NCI-H82 treated with DMSO at 0.1 percent for 48 hours (cell line): ENCODE measurements around the gene SRPK3.

Source experiments
- DNase-seq: peaks from one replicate; lab custom pipeline; 2025; ENCODE audit not compliant: unreplicated experiment; lab: John Stamatoyannopoulos, UW

The SRPK3 gene

DNA sequence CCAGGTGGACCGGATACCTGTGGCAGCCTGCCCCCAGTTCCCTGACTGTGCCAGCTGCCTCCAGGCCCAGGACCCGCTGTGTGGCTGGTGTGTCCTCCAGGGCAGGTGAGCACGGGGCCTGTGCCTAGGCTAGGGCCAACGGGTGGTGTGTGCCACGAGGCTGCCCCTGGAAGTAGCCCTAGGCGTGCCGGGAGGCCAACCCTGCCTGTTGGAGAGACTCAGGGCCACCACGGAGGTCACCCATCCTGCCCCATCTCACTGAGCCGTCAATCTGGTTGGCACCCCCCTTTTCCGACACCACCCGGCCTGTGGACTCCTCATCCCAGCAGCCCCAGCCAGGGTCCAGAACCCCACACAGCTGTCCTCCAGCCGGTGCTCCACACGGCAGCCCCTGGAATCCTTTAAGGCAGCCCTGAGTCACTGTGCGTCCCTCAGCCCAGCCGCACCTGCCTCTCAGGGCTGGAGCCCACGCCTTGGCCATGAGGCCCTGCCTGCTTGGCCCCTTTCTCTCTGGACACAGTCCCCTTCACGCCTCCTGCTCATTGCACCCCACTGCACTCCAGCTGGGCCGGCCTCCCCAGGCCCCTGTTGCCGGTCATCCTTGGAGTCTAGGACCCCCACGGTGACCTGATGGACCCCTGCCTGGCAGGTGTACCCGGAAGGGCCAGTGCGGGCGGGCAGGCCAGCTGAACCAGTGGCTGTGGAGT lies 11.5 kb upstream of the SRPK3 start:
- no peak for DNase-seq

DNA sequence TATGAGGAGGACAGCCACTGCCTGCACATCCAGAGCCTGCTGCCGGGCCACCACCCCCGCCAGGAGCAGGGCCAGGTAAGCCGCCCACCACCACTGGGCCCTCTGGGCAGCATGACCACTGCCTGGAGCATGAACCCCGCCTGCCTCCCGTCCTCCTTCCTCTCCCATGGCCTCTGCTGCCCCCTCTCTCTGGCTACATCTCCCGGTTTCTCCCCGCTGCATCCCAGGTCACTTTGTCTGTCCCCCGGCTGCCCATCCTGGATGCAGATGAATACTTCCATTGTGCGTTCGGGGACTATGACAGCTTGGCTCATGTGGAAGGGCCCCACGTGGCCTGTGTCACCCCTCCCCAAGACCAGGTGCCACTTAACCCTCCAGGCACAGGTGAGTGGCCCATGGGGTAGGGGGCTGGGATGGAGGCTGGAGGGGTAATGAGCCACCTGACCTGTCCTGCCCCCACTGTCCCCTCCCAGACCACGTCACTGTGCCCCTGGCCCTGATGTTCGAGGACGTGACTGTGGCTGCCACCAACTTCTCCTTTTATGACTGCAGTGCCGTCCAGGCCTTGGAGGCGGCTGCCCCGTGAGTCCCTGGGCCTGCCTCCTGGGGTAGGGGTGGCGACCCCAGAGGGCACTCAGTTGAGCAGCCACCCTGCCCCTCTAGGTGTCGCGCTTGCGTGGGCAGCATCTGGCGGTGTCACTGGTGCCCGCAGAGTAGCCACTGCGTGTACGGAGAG lies 10.8 kb upstream of the SRPK3 start:
- no peak for DNase-seq

DNA sequence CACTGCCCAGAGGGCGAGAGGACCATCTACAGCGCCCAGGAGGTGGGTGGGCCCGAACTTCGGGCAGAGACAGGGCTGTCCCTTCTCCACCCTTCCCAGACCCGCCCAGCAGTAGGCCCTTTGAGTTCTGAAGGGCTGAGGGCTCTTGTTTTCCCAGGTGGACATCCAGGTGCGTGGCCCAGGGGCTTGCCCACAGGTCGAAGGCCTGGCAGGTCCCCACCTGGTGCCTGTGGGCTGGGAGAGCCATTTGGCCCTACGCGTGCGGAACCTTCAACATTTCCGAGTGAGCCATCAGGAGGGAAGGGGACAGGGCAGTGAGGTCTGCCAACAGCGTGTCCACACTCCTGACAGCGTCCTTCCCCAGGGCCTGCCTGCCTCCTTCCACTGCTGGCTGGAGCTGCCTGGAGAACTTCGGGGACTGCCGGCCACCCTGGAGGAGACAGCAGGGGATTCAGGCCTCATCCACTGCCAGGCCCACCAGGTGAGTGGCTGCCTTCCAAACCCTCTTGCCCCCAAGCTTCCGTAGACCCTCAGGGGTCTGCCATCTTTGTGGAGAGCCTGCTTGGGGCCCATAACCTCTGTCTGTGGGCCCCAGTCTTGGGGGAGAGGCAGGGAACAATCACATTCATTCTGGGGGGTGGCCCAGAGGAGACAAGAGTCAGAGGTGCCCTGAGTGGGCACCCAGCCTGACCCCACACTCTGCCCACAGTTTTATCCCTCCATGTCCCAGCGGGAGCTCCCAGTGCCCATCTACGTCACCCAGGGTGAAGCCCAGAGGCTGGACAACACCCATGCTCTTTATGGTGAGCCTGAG lies 10.0 kb upstream of the SRPK3 start:
- no peak for DNase-seq

DNA sequence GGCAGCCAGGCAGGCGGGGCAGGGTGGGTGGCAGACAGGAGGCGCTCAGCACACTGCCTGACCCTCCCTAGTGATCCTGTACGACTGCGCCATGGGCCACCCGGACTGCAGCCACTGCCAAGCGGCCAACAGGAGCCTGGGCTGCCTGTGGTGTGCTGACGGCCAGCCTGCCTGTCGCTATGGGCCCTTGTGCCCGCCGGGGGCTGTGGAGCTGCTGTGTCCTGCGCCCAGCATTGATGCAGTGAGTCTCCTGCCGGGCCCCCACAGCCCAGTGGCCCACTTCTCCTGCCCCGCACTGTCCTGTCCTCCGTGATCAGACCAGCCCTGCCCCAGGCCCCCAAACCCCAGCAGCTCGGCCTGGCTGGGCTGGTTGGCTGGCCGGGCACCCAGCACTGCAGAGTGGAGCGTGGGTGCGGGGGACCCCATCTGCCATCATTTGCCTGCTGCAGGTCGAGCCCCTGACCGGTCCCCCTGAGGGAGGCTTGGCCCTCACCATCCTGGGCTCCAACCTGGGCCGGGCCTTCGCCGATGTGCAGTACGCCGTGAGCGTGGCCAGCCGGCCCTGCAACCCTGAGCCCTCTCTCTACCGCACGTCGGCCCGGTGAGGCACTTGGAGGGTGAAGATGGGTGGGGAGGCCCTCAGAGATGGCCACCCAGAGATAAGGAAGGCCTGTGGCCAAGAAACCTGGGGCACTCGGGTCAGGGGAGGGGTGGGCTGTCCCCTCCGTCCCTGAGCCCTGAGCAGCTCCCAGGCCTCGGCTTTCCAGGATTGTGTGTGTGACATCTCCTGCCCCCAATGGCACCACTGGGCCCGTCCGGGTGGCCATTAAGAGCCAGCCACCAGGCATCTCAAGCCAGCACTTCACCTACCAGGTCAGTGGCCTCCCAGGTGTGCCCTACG lies 9.2 kb upstream of the SRPK3 start:
- DNase-seq, result no peak

DNA sequence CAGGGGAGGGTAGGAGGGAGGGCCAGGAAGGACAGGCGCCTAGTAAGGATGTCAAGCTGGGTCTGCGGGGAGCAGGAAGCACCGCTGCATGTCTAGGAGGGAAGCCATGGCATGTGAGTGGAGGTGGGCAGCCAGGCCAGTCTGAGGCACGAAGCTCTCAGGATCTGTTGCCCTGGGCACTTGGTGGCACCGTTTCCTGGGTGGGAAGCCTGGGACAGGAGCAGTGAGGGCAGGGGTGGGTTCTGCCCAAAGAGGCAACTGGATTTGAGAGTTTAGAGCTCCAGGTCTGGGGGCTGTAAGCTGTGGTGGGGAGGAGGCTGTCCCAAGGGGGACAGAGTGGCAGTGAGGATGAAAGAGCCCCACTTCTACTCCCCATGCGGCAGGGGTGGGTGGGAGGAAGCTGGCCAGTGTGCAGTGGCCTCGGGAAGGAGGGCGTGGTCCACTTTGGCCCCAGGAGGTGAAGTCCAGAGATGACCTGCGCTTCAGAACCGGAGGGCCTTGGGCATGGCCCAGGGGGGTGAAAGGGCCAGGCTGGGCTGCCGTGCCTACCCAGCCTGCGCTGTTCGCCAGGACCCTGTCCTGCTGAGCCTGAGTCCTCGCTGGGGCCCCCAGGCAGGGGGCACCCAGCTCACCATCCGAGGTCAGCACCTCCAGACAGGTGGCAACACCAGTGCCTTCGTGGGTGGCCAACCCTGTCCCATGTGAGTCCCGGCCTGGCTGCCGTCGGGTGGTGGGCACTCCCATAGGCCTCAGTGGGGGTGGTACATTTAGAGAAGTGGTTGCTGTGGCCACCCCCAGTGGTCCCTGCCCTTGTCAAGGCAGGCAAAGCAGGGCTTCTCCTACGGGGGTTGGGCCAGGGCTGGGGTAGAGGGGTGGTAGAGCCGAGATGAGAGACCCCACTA lies 8.3 kb upstream of the SRPK3 start:
- DNase-seq, result no peak

DNA sequence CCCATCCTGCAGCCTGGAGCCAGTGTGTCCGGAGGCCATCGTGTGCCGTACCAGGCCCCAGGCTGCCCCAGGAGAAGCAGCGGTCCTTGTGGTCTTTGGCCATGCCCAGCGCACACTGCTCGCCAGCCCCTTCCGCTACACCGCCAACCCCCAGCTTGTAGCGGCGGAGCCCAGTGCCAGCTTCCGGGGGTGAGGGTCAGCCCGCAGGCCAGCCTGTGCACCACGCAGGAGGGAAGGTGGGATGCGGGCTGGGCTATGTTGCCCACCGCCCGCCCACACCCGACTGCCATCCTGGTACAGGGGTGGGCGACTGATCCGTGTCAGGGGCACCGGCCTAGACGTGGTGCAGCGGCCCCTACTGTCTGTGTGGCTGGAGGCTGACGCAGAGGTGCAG lies 7.6 kb upstream of the SRPK3 start:
- no peak for DNase-seq

DNA sequence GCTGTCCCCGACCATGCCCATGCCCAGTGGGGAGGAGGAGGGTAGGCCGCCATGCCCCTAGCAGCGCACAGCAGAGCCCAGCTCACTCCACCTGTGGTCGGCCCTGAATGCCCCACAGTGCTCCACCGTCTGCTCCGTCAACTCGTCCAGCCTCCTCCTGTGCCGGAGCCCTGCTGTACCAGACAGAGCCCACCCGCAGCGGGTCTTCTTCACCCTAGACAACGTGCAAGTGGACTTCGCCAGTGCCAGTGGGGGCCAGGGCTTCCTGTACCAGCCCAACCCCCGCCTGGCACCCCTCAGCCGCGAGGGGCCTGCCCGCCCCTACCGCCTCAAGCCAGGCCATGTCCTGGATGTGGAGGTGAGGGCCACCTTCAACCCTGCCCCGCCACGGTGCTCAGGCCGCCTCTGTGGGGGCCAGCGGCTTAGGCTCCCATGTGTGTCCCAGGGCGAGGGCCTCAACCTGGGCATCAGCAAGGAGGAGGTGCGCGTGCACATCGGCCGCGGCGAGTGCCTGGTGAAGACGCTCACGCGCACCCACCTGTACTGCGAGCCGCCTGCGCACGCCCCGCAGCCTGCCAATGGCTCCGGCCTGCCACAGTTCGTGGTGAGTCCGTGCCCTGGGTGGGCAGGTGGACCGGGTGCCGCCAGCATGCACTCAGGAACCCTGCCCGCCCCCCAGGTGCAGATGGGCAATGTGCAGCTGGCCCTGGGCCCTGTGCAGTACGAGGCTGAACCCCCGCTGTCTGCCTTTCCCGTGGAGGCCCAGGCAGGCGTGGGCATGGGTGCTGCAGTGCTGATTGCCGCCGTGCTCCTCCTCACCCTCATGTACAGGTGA lies 6.9 kb upstream of the SRPK3 start:
- DNase-seq, result no peak

DNA sequence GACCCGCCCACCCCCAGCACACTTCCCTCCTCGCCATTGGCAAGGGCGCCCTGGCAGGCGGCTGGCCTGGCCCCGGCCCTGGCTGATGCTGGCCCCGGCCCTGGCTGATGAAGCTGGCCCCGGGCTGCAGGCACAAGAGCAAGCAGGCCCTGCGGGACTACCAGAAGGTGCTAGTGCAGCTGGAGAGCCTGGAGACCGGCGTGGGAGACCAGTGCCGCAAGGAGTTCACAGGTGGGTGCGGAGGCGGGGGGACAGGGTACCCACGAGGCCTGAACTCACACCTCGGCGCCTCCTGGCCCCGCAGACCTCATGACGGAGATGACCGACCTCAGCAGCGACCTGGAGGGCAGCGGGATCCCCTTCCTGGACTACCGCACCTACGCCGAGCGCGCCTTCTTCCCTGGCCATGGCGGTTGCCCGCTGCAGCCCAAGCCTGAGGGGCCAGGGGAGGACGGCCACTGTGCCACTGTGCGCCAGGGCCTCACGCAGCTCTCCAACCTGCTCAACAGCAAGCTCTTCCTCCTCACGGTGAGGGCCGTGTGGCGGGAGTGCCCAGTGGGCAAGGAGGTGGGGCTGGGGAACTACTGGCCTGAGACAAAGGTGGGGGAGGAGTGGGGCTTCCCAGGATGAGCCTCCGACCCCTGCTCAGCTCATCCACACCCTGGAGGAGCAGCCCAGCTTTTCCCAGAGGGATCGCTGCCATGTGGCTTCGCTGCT lies 6.1 kb upstream of the SRPK3 start:
- DNase-seq, result no peak

DNA sequence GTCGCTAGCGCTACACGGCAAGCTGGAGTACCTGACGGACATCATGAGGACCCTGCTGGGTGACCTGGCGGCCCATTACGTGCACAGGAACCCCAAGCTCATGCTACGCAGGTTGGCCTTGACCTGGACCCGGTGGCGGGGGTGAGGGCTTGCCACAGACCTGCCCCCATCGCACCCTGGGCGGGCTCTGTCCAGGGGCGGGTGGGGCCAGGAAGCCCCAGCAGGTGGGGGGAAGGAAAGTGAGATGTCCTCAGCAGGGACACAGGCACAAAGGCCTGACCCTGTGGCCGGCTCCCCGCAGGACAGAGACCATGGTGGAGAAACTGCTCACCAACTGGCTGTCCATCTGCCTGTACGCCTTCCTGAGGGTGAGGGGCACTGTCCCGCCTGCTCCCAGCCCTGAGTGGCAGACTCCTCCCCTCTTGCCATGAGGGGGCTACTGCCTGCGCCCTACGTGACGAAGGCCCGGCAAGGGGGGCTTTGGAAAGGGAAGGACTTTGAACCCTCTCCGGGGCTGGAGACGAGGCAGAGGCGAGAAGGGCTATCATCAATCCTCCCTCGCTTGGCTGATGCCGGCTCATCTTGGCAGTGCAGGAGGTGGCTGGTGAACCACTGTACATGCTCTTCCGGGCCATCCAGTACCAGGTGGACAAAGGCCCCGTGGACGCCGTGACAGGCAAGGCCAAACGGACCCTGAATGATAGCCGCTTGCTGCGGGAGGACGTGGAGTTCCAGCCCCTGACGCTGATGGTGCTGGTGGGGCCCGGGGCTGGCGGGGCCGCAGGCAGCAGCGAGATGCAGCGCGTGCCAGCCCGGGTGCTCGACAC lies 5.3 kb upstream of the SRPK3 start:
- no peak for DNase-seq

DNA sequence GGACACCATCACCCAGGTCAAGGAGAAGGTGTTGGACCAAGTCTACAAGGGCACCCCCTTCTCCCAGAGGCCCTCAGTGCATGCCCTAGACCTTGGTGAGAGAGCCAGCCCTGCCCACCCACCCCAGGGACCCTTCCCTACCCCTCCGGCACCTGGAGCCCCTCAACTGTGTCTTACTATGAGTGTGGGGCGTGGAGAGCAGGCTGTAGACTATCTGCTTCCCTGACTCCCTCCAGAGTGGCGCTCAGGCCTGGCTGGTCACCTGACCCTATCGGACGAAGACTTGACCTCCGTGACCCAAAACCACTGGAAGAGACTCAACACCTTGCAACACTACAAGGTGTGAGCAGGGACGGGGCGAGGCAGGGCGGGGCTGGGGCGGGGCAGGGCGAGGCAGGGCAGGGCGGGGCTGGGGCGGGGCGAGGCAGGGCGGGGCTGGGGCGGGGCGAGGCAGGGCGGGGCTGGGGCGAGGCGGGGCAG lies 4.7 kb upstream of the SRPK3 start:
- no peak for DNase-seq

DNA sequence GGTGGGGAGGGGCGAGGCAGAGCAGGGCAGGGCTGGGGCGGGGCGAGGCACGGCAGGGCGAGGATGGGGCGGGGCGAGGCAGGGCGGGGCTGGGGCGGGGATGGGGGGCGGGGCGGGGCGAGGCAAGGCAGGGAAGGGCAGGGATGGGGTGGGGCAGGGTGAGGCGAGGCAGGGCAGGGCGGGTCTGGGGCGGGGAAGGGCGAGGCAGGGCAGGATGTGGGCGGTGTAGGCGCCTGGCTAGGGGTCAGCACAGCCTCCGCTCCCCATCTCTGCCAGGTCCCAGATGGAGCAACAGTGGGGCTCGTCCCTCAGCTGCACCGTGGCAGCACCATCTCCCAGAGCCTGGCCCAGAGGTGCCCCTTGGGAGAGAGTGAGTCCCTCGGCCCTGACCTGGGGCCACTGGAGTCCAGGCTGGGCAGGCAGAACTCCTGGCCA lies 4.2 kb upstream of the SRPK3 start:
- no peak for DNase-seq

DNA sequence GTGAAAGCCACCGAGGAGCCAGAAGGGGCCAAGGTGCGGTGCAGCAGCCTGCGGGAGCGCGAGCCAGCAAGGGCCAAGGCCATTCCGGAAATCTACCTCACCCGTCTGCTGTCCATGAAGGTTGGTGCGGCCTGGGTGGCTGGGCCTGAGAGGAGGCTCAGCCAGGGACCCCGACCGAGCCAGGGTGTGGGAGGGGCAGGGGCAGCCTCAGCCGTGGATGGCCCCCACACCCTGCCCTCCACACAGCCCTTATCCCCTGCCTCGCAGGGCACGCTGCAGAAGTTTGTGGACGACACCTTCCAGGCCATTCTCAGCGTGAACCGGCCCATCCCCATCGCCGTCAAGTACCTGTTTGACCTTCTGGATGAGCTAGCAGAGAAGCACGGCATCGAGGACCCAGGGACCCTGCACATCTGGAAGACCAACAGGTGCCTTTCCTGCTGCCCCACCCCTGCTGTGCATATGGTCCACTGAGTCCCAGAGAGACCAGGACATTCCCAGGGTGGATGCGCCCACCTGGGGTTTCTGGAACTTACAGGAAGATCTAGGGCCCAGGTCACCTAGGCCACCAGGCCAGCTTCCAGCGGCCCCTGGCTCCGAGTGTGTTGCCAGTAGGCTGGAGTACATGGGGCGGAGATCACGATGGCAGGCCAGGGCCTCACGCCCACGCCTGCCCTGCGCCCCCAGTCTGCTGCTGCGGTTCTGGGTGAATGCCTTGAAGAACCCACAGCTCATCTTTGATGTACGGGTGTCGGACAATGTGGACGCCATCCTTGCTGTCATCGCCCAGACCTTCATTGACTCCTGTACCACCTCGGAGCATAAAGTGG lies 3.4 kb upstream of the SRPK3 start:
- DNase-seq, result no peak

DNA sequence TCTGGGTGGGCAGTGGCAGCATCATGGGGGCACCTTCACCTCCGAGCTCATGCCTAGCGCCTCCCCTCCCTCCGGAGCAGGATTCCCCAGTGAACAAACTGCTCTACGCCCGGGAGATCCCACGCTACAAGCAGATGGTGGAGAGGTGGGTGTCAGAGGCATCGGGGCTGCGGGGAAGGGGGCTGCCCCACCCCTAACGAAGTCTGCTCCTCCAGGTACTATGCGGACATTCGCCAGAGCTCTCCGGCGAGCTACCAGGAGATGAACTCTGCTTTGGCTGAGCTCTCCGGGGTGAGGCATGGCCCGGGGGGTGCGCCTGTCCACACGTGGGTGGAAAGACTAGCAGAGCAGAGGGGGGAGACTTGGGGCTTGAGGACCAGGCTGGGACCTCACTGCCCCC lies 2.7 kb upstream of the SRPK3 start:
- no peak for DNase-seq

DNA sequence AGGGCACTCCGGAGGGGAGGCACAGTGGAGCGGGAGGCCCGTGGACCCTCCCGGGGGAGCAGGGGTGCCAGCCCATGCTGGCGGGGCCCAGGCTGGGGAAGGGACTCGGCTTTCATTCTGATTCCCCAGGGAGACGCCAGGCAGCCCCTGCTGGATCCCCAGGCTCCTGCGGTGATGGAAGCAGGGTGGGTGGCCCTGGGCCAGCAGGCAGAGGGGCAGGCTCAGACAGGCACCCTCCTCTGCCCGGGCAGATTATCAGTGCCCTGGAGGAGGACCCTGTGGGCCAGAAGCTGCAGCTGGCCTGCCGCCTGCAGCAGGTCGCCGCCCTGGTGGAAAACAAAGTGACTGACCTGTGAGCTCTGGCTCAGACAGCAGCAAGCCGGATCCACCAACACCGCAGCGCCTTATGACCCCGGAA lies 2.1 kb upstream of the SRPK3 start:
- no peak for DNase-seq

DNA sequence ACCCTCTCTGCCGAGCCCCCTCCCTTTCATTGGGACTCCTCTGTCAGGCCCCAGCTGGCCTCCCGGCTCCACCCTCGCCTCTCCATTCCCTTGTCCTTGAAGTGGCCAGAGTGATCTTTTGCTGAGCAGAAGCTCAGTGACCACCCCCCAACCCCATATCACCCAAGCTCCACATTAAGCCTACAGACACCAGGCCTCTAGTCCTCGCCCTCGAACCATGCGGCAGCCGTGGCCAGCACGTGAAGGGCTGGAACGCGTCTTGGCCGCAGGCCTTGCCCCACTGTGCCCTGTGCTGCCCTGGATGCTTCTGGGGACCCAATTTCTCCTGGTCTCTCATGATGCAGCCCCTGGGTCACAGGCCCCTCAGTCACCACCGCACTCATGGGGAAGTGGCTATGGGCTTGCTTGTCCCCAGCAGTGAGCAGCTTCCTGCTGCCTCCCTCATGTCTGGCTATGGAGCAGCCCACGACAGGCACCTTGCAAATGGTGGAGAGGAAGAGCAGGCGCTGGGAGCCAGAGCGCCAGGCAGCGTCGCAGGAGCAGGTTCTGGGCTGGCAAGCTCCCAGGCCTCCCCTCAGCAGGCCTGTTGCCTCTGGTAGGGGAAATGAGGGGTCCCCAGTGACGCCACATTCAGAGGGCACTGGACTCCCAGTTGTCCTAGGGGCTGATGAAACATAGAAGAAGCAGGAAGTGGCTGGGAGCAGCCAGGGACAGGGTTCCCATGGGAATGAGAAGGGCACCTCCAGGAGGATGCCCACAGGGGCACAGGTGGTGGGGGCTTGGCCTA lies 757 bp upstream of the SRPK3 start:
- no peak for DNase-seq
